Effector CD4-positive, alpha-beta T cell (primary cell): ENCODE data around the gene SLC25A39.
"Not testable (repeated sequence)": the region's sequence is repeated elsewhere in the genome, so short reads cannot be mapped to it uniquely, and the experiment has no call there.

Source experiments
- DNase-seq: peaks from one replicate; pipeline ENCODE4 v3.0.0-alpha.2; 2020

The SLC25A39 gene

GRCh38 chr17:44354582-44355561 is 30.2 kb upstream of the SLC25A39 start:
- DNase-seq = peak; percentile 52

DNA sequence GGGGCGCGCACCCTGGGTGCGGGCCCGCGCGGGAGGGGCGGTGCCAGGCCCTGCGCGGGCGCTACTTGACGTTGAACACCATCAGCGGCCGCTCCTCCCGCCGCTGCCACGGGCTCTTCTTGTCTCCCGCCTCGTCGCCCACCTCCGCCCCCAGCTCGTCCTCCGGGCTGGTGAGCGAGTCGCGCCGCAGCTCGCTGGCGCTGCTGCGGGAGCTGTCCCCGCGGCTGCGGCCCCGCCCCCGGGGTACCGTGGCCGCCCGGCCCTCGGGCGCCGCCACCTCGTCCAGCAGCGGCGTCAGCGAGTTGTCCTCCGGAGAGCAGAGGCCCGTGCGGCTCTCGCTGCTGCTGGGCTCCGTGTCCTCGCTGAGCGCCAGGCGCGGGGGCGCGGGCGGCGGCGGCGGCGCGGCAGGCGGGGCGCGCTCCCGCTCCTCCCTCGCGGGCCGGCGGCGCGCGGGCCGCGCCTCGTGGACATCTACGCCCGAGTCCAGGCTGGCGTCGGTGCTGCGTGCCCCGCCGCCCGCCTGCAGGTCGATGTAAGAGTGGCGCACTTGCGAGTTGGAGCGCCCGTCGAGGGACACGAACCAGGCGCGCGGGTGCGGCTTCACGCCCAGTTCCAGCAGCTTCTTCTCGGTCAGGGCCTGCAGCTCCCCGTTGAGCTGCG is 29.2 kb upstream of the SLC25A39 start:
- DNase-seq = no peak

DNA sequence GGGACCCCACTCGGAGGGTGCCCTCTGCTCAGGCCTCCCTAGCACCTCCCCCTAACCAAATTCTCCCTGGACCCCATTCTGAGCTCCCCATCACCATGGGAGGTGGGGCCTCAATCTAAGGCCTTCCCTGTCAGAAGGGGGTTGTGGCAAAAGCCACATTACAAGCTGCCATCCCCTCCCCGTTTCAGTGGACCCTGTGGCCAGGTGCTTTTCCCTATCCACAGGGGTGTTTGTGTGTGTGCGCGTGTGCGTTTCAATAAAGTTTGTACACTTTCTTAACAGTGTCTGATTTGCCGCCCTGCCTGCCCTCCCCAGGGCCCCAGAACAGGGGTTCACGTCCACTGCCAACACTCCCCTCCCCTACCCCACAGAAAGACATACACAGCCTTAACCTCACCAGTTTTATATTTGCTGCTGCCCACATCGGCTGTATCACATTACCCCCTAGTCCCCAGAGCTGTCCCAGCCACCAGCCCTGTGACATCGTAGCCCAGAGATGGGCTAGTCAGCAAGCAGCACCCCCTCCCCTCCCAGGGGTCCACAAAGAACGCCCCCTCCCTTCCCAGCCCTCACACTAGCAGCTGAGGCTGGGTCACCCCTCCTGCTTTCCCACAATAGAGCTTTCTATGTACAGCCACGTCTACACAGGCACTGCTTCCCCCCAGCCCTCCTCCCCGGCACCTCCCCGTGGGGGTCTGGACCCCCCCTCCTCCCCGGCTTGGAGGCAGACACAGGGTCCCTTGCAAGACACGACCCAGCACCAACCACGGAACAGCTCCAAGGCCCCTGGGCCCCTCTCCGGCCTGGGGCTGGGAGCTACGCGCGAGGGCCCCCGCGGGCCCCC is 28.4 kb upstream of the SLC25A39 start:
- no peak for DNase-seq

- no peak for DNase-seq
These were observed 27.6 kb upstream of the SLC25A39 start for GRCh38 chr17:44351961-44352827.

DNA sequence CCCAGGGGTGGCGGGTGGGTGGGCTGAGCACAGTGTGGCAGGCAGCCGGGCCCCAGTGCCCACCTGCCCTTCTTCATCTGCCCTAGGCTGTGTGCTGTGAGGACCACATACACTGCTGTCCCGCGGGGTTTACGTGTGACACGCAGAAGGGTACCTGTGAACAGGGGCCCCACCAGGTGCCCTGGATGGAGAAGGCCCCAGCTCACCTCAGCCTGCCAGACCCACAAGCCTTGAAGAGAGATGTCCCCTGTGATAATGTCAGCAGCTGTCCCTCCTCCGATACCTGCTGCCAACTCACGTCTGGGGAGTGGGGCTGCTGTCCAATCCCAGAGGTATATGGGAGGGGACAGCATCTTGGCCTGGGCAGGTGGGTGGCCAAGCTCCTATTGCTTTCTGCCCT is 26.8 kb upstream of the SLC25A39 start:
- DNase-seq = no peak

DNA sequence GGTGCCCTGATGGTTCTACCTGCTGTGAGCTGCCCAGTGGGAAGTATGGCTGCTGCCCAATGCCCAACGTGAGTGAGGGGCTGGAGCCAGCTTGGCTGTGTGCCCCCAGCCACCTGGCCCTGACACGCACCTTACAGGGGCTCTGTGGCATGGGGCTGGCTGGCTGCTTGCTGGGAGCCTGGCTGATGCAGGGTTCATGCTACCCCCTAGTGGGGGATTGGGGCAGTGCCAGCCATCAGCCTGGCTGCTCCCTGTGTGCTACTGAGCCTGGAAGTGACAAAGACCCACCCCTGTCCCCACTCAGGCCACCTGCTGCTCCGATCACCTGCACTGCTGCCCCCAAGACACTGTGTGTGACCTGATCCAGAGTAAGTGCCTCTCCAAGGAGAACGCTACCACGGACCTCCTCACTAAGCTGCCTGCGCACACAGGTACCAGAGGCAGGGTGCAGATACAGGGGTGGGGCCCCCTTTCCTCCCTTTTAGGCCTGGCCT is 26.2 kb upstream of the SLC25A39 start:
- peak; percentile 58 for DNase-seq

- DNase-seq = no peak
These were observed 25.0 kb upstream of the SLC25A39 start for GRCh38 chr17:44349553-44350070.

GRCh38 chr17:44348988-44349364 is 24.4 kb upstream of the SLC25A39 start:
- no peak for DNase-seq

DNA sequence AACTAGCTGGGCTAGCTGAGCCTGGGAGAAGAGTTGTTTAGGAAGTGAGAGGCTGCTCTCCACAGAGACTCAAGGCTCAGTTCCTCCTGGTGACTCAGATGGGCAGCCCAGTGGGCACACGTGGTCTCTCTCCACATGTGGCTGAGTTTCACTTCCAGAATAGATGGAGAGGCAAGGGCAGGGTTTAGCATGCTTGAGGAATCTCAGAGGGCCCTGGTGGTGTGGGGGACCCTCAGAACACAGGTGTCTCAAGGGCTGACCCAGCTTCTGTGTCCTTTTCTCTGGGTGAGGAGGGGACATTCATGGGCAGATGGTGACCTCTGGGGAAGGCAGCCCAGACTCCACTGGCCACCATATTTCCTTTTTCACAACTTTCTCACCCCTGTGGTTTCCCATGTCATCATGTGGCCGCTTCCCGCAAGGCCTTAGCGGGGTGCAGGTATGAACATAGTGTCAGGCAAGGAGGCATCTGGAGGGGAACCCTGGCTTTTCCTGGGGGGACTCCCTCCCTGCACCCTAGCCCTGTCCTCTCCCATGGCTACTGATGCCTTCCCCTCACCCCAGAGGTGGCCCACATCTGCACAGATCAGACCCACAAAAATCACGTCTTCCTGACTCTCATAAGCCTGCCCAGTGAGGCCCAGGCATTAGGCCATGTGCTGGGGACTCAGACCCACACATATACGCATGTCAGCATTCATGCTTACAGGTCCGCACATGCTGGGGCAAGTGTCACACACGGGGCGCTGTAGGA is 23.8 kb upstream of the SLC25A39 start:
- no peak for DNase-seq

GRCh38 chr17:44347206-44348055 is 22.8 kb upstream of the SLC25A39 start:
- DNase-seq = not testable (repeated sequence)

GRCh38 chr17:44346064-44346844 is 21.6 kb upstream of the SLC25A39 start:
- no peak for DNase-seq

DNA sequence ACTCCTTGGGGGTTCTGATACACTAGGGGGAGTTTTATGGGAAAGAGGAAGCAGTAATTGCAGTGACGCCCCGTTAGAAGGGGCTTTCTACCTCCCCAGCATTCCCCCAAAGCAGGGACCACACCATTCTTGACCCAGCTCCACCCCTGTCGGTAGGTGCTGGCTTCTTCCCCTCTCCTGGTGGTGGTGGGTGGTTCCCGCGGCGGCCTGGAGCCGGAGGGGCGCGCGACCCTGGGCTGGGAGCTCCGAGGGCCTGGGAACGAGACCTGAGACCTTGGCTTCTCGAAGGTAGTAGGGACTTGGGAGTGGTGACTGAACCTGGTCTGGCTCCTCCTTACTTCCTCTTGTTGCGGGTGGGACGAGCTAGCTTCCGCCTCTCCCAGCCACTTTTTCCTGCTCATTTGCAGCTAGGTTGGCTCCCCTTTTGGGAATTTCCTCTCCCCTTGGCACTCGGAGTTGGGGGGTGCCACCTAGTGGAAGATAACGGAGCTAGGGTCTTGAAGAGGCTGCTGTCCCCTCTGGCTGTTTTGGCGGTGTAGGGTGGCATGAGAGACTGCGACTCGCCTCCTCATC is 20.9 kb upstream of the SLC25A39 start:
- peak; percentile 34 for DNase-seq

GRCh38 chr17:44344939-44345453 is 20.4 kb upstream of the SLC25A39 start, which contains the start of gene GRN:
TSS of gene GRN (plus strand) at chr17:44345302. CDS start at chr17:44349165, 3,863 bp downstream.
- DNase-seq = peak; percentile 74

- DNase-seq = no peak
These were observed 19.0 kb upstream of the SLC25A39 start for GRCh38 chr17:44343510-44344209.

- DNase-seq = not testable (repeated sequence)
These were observed 15.9 kb upstream of the SLC25A39 start for GRCh38 chr17:44340553-44340952.

GRCh38 chr17:44338702-44339101 is 14.1 kb upstream of the SLC25A39 start:
- DNase-seq = no peak

- no peak for DNase-seq
These were observed 11.3 kb upstream of the SLC25A39 start for GRCh38 chr17:44335968-44336367.

GRCh38 chr17:44335564-44335963 is 10.9 kb upstream of the SLC25A39 start:
- no peak for DNase-seq
